ENCODE measurements around the gene FAM110C.
"Not testable (repeated sequence)": the region's sequence is repeated elsewhere in the genome, so short reads cannot be mapped to it uniquely, and the experiment has no call there.

Gene FAM110C

GRCh38 chr2:42788-43187, 3.5 kb downstream of the FAM110C start:
- no peak for DNase-seq

DNA sequence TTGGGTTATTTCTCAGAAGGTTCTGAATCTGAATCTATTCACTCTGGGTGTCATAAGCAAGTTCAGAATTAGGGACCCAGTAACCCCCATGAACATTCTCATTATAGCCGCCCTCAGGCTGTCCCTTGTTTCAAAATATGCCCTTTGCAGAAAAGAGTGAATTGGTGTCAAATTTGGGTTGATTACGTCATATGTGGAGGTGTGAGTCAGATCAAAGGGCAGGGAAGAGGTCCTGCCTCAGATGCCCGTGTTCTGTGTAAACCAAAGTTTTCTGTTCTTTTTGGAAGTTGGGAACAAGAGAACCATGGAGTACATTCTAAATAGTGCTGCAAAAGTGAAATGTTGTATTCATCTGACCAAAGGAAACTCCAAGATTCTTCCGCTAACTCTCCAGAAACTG, 5.8 kb downstream of the FAM110C start:
- no peak for DNase-seq

DNA sequence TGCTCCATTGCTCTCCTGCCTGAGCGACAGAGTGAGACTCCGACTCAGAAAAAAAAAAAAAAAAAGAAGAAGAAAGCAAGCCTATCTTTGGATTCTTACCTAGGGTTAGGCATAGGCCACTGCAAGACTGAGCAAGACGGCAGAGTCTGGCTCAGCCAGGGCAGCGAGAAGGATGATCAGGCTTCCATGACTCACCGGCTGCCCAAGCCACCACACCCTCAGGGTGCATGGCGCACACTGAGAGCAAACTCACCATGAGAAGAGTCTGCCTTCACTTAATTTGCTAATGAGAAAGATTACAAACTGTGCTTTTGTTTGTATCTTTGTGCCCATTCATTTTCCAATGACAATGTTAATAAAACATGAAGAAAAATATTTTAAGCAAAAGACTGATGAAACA, 8.2 kb downstream of the FAM110C start:
- DNase-seq: peak; percentile 77

GRCh38 chr2:36318-36717, 10.0 kb downstream of the FAM110C start:
- no peak for DNase-seq

- no peak for DNase-seq
Measured at GRCh38 chr2:35852-36251, 10.5 kb downstream of the FAM110C start.

- no peak for DNase-seq
Measured at GRCh38 chr2:33620-34019, 12.7 kb downstream of the FAM110C start.

- no peak for DNase-seq
Measured at GRCh38 chr2:32068-32467, 14.2 kb downstream of the FAM110C start.

DNA sequence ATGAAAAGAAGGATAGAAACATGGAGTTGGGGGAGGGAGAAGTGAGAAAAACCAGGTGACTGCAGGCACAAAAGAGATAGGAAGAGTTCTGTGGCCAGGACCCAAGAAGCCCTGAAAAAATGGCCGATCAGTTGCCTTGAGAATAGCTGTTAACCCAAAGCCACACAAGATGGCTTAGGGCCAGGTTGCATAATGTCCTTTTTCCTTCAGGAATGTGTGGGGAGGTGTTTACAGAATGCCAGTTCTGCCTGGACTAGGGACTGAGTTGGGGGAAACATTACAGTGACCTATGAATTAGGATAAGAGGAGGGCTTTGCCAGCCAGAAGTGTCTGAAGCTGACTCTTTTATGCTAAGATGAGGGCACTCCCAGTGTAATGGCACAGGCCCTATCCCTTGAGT, 17.1 kb downstream of the FAM110C start:
- DNase-seq: no peak

DNA sequence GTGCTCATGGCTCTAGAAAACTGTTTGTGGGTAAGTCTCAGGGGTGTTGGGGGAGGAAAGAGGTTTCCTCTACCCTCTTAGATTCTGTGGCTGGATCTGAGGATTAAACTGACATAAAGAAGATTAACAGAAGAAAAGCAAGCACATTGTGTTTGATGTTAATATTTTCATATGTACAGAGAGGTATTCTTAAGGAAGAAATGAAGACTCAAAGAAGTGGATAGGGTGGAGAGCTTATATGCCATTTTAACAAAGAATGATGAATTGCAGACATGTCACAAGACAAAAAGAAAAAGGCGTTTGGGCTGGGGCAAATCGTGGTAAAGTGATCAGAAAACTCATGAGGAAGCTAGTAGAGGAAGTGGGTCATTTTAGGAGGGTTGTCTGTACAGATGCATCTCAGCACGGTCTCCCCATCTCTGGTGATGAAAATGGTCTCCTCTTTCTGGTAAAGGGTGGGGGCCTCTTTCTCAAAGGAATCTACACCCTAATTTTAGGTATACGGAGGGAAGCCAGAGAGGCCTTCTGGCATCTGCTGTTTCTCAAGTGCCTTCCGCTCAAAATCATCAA, 17.8 kb downstream of the FAM110C start:
- DNase-seq: no peak

- DNase-seq: no peak
Measured at GRCh38 chr2:26891-27290, 19.4 kb downstream of the FAM110C start.

DNA sequence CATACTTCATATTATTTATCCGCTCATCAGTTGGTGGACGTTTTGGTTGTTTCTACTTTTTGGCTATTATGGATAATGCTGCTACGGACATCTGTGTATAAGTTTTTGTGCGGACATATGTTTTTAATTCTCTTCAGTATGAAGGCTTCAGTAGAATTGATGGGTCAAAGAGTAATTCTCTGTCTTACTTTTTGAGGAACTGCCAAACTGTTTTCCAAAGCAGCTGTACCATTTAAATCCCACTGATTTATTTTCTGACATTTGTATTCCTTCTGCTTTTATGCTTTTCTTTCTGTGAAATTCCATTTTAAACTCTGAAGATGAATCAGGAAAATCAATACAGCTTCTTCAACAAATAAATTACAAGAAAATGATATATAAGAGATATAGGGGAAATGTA, 20.8 kb downstream of the FAM110C start:
- no peak for DNase-seq

DNA sequence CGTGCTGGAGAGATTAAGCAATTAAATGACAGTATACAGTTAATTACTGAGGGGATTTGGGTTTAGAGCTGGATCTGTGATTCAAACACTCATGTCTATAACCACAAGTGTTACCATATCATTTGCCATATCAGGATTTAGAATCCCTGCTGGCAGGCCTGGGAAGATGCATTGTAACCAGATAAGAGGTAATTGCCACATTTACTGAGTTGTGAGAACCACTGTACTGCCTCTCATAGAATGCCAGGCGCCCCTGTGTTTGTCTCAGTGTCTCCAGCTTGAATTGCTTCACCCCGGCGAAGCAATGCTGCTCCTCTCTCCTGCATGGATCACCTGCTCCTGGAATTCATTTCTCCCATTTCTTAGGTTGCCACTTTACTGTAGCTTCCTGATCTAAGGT, 21.7 kb downstream of the FAM110C start:
- not testable (repeated sequence) for DNase-seq

GRCh38 chr2:24107-24506, 22.2 kb downstream of the FAM110C start:
- no peak for DNase-seq

GRCh38 chr2:23283-23682, 23.0 kb downstream of the FAM110C start:
- DNase-seq: no peak

DNA sequence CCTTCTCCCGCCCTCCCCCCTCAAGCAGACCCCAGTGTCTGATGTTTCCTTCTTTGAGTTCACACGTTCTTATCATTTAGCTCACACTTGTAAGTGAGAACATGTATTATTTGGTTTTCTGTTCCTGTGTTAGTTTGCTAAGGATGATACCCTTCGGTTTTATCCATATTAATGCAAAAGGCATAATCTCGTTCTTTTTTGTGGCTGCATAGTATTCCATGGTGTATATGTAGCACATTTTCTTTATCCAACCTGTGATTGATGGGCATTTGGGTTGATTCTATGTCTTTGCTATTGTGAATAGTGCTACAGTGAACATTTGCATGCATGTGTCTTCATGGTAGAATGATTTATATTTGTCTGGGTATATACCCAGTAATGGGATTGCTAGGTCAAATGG, 24.1 kb downstream of the FAM110C start:
- DNase-seq: not testable (repeated sequence)

DNA sequence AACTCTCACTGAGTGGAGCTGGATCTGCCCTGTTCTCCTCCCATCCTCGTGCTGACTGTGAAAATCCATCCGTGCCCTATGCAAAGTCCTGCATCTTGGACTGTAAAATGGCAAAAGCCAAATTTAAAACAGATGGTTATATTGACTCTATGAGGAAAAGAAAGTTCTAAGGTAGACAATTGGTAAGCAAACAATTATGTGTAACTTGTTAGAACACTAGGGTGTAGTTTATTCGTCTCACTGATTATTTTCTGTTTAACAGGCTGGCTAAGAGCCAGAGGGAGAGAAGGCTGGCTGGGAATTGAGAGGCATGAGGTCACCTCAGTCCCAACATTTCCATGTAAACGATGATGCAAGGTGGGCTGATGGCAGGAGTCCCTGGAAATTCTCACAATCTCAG, 26.0 kb downstream of the FAM110C start:
- not testable (repeated sequence) for DNase-seq

- no peak for DNase-seq
Measured at GRCh38 chr2:19505-19904, 26.8 kb downstream of the FAM110C start.

GRCh38 chr2:18402-19271, 27.7 kb downstream of the FAM110C start:
- DNase-seq: no peak

GRCh38 chr2:15916-16315, 30.4 kb downstream of the FAM110C start:
- DNase-seq: not testable (repeated sequence)

GRCh38 chr2:11248-11941, 34.9 kb downstream of the FAM110C start:
- peak; percentile 67 for DNase-seq

- no peak for DNase-seq
Measured at GRCh38 chr2:10222-10875, 36.0 kb downstream of the FAM110C start.
